Measurements from ENCODE around the gene HDGF.

GRCh38 chr1:156711011-156711817, 40.3 kb downstream of the HDGF start:
- TF ChIP-seq, protein P1, sequence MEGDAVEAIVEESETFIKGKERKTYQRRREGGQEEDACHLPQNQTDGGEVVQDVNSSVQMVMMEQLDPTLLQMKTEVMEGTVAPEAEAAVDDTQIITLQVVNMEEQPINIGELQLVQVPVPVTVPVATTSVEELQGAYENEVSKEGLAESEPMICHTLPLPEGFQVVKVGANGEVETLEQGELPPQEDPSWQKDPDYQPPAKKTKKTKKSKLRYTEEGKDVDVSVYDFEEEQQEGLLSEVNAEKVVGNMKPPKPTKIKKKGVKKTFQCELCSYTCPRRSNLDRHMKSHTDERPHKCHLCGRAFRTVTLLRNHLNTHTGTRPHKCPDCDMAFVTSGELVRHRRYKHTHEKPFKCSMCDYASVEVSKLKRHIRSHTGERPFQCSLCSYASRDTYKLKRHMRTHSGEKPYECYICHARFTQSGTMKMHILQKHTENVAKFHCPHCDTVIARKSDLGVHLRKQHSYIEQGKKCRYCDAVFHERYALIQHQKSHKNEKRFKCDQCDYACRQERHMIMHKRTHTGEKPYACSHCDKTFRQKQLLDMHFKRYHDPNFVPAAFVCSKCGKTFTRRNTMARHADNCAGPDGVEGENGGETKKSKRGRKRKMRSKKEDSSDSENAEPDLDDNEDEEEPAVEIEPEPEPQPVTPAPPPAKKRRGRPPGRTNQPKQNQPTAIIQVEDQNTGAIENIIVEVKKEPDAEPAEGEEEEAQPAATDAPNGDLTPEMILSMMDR (conservative IDR thresholded peaks at IDR 0.05) = no peak
- TF ChIP-seq EZH2 (IDR thresholded peaks at IDR 0.05; ENCODE audit: low read depth) = no peak

All from PC-9 (cell line).